NCI-H1436 (cell line): ENCODE results near the gene SLC9A9.
"Not testable (repeated sequence)": the region's sequence is repeated elsewhere in the genome, so short reads cannot be mapped to it uniquely, and the experiment has no call there.

Experiments used
- DNase-seq: peaks from one replicate; lab custom pipeline; 2025; lab: John Stamatoyannopoulos, UW

Gene SLC9A9

DNA sequence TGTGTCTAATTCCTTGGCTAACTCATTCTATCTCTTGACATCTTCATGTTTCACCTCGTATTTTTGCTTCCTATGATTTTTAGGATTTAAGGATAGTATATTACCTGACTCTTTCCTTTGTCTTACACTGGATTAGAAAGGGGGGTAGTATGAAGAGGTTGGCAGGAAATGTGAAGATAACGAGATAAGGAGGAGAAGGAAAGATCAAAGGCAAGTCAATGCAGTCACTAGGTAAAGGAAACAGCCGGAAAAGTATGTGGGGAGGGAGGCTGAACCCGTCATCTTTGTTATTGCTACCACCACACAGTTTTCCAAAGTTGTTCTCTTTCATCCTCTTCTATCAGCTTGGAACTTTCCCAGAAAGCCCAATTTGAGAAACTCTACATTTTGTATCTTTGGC is 90.6 kb downstream of the SLC9A9 start:
- DNase-seq = no peak

DNA sequence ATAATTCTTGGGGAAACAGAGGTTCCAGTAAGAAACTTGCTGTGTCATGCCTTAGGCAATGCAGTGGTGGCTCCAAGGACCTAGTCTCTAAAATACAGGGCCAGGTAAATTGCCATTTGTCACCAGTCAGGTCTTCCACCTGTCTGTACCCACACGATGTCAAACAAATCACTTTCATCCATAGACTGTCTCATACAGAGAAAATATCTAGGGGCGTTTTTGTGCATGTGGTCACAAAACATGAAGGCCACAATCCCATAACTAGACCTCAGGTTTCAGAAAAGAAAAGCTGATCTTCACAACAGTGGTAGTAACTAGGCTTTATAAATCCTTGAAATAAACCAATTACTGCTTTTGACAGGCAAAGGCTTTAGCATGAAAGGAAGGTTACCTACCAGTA is 92.3 kb downstream of the SLC9A9 start:
- no peak for DNase-seq

DNA sequence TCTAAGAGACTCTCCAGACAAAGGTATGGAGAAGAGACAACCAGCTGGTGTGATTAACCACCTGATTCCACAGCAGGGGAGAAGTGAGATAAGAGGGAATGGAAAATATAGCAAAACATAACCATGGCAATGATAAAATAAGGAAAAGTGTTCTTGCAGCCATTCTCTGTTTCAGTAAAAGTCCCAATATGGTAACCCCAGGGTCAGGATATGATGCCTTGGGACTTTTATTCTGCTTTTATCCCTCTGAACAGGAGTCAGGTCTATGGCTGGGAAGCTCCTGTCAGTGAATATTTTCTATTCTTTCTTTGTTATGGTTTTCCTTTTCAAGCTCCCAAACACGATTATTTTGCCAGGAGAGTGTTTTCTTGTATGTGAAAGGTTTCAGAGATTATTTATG is 94.2 kb downstream of the SLC9A9 start:
- DNase-seq = no peak

DNA sequence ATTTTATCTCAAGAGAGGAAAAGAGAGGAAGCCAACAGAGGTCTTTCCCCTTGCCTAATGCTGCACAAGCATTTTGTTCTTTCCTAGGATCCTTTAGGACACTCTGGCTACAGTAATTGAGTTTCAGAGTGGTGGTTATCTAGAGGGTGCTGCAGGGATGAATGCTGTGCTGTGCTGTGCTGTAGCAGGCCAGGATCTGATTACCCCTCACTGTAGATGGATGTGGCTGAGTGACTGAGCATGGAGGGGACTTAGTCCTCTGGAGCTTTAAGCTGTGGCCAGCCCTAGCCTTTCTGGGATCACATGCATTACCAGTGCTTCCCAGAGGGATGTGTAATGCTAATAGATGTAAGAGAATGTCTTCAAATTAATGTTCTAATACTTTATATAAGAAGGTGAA is 94.8 kb downstream of the SLC9A9 start:
- no peak for DNase-seq

DNA sequence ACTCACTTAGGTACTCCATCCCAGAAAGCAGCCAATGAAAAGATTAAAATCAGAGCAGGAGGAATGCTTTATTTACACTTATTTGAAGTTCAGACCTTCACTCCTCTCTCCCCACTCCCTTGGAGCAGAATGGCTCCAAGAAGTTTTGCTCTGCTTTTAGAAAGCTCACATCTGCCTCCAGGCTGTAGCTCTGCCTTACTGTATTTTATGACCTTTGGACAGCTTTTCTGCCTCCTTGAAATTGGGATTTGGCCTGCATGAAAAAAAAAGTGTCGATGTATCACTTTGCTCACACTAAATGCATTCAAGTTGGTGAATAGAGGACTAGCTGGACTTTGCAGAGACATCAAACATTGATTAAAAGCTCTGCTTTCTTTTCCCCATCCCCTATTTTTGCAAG is 95.3 kb downstream of the SLC9A9 start:
- no peak for DNase-seq

DNA sequence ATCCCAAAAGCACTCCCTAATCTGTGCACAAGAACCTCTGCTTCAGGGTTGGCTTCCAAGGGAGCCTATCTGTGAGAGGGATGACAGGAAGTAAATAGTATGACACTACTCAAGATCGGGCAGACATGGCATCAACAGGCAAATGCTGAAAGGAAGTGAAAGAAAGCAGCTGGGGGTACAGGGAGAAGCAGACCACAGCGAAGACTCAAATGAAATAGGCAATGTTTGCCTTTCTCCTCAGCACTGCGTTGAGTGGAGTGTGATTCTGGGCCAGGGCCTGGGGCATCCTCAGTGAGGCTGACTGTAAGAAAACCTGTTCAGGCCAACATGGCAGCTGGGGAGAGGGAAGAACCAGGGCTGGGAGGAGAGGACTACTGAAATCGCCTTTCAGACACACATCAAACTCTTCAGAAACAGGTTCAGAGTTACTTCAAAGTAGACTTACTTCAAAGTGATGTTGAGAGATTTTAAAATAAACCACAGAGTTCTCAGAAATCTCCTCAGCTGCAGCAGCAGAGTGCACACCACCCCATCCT is 96.6 kb downstream of the SLC9A9 start:
- no peak for DNase-seq

DNA sequence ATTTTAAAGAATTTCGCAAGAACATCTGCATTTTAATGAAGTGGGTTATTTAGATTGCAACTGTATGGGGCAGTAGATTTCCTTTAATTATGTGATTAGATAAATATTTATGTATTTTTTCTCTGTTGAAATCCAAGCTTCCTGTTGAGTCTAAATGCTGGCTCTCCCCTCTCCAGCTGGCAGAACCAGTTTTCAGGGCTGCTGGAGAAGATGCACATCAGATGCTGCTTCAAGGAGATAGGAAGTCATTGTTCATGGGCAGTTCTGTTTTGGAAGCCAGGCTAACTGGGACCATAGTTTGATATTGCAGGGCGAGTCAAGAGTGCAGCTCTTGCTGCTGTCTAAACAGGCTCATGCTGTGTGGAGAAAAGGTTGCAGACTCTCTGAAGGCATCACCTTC is 97.4 kb downstream of the SLC9A9 start:
- DNase-seq = no peak

DNA sequence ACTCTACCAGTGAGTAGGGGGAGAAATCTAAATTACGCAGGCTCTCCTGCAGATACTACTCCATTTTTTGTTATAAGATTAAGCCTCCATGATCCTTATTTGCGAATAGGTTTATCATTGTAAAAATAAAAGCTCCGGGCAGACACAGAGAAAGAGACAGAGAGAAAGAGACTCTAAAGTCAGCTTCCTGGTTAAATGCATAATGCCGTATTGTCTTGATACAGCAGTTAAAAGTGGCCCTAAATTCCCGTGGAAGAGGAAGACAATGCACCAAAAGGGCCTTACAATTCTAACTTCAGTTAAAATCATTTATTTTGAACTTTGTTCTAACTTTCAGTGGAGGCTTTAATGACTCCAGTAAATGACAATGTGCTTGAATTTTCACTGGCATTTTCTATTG is 98.3 kb downstream of the SLC9A9 start:
- no peak for DNase-seq

DNA sequence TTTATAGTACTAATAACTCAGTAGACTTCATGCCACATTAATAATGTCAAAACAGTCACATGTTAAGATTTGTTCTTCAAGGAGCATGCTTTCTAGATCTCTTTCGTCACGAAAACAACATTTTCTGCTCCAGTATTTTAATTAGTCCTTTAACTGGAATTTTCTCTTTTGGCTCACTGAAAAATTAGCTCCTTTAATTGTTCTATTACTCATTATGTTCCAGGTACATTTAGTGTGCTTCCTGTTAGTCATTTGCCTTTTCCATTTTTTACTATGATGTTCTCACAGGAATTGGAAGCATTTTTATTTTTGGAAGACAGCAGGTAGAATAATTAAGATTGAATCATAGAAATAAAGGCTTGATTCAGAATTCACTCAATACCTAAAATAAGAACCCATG is 111.2 kb downstream of the SLC9A9 start:
- no peak for DNase-seq

DNA sequence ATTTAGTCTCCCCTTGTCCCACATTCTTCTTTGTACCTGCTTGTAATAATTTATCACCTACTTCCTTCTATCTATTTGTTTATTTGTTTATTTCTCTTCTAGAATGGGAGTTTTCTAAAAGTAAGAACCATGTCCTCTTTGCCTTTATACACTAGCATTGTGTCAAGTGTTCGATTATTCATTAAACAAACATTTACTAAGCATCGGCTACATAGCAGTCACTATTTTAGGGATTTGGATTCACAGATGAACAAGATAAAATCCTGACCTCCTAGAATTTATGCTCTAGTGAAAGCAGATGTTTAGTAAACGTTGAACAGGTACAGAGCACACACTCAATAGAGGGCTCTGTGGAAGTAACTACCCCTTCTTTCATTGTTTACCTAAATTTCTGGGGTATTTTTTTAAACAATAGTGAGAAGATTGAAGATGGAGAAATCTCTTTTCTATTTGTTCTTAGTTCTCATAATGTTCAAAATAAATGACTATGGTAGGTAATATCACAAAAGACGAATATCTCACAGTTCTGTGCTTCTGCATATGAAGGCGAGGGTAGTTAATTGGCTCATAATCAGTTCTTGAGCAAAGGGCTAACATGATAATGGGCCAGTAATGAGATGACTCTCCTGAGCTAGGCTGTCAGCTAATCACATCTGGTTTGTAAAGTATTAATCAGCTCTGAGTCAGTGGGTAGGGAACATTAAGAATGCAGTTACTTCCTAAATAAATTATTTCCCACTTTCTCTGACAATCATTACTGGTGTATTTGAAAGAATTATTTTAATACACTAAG is 111.9 kb downstream of the SLC9A9 start:
- no peak for DNase-seq

DNA sequence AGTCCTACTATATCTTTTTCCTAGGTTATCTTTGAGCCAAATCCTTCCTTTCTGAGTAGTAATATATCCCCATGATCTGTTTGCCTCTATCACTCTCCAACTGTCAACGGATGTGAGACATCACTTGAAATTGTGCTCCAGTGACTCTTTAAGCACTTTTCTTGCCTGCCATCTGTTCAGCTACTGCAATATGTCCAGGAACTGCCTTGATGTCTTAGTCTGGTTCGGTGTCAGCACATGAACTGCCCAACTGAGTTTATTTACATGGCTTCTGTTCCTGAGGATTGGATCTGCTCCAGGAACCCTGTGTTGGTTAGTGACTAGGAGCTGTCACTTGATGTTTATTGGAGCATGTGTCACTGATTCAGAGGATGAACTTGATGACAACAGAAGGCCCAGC is 116.5 kb downstream of the SLC9A9 start:
- DNase-seq = no peak

DNA sequence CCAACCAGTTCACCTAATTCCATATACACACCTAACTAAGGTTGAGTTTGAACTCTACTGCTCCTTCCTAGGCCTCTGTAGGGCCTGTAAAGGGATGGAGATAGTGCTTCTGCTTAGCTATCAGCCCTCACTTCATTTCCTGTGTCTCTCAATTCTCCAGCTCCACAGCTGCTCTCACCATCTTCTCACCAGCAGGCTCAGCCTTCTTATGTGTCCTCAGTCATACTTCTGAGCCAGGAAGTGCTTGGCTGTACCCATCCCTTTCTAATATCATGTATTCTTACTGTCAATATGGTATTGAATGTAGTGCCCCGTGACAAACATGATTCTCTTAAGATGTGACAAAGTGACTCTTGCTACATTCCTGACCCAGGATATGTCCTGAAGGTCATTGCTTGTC is 116.9 kb downstream of the SLC9A9 start:
- no peak for DNase-seq

DNA sequence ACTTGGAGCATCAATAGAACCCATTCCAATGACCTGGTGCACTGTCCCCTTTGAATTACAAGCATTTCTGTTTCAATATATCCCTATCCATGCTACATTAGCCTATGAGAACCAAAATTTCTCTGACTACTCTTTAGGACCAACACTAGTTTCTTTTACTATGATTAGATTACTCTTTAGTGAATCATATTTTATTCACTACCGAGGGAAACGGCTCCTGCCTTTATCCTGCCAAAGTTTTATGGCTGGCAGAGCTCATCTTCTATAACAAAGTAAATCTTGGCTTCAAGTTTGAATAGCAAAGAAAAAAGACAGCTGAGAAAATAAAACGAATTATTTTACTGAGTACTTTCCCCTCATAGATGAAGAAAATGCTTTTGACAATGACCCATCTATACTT is 120.9 kb downstream of the SLC9A9 start:
- no peak for DNase-seq

DNA sequence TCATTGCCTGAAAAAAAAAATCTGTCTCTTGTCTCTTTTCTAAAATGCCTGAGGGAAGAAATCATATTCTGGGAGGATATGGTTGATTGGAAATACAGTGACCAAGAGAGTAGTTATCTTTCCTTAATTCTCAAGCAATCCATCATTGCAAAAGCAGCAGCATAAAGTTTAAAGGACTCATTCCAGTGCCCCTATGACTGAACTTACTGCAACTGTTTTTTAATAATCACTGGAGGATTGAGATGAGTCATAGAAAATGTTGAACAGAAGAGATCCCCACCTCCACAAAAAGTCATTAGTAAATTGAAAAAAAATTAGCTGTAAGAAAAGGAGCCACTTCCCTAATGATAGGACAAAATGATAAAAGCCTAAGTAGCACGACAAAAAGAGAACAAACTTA is 121.5 kb downstream of the SLC9A9 start:
- DNase-seq = no peak

DNA sequence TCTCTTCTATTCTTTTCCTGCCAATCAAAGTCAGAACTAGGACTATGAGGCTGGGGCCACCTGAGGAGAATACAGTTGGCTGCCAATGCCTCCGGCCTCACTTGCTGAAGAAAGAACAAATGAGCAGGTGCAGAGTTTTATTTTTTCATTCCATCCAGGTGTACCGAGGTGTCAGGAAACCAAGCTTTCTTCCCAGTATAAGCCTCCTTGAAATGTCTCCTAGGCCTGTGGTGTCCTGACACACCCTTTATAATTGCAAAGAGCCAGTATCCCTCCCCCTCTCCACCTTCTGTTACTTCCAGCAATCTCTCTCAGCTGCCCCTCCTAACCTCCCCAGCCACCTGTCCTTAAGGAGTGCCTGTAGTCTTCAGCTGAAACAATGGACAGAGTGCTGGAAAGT is 127.9 kb downstream of the SLC9A9 start:
- DNase-seq = no peak

DNA sequence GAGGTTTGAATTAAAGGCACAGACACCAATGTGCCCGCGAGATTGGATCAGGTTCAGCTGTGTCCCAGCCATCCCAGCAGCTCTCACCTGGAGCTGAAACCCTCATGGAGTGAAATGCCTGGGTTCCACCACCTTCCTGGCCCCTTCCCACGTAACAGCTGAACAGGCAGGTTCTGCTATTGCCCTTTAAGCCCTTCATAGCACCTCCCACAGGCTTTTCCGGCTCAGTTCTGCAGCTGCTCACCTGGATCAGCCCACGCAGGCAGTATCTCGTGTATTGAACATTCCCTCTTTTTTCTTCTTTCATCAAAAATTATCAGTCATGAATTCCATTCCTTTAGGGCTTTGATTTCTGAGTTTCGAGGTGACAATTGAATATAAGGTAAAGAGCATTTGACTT is 129.8 kb downstream of the SLC9A9 start:
- no peak for DNase-seq

DNA sequence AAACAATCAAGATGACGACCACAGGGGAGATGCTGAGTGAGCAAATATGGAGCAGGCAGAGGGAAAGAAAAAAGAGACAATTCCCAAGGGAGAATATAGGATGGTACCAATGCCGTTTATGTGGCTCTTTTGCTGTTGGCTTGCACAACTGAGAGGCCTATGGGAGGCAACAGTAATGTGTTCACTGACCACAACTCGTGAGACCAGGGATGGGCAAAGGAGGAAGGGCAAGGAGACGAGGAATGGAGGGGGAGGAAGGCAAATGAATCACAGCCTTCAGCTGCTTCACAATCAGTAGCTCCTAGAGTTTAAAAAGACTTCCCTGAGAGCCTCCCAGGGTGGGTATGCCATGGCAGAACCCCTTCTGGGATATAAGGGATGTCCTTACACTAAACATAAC is 131.5 kb downstream of the SLC9A9 start:
- DNase-seq = no peak

DNA sequence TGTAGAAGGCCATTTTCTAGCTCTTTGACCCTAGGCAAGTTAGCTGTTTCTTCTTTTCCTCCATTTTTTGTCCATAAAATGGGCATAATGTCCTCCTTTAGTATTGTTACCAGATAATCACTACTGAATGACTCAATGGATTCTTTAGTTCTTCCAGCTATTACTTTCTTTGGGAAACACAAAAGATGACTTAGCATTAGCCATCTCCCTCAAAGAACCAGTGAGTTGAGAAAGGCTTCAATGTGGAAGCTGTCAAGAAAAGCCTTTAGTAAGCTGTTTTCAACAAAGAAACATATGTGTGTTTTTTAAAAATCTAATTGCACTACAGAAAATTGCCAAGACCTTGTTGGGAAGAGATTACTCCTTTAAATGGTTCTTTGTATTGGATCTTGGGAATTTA is 135.7 kb downstream of the SLC9A9 start:
- DNase-seq = no peak

DNA sequence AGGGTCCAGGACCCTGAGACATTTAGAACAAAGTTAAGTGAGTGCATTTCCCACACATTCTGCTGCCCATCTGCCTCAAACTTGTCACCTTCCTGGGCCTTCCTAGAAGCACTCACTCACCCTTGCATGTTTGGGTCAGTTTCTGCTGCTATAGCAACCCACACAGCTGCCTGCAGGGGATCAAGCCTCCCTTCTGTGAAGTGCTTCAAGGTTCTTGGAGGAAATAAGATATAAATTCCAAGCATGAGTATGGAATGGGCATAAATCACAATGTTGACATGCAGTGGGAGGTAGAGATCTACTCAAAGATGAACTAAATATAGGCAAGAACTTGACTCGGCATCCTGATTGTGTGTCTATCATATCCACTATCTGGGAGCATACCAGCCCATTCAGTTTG is 140.4 kb downstream of the SLC9A9 start:
- no peak for DNase-seq

DNA sequence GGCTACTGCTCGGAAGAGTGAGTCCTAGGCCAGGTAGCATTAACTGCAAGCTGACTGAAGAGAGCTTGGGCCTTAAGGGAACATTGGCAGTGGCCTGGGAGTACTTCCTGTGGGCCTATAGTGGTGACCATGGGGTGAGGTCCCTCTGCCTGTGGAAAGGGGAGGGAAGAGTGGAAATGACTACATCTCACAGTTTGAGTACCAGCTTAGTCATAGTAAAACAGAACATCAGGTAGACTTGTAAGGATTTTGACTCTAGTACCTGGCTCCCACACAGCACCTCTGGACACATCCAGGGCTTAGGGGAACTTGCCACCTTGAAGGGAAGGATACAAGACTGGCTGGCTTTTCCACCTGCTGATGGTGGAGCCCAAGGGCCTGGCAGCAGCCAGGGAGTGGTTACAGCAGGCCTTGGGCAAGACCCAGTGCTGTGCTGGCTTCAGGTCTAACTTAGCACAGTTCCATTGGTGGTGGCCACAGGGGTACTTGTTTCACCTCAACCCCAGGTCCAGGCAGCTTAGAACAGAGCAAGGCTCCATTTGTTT is 147.8 kb downstream of the SLC9A9 start:
- no peak for DNase-seq

DNA sequence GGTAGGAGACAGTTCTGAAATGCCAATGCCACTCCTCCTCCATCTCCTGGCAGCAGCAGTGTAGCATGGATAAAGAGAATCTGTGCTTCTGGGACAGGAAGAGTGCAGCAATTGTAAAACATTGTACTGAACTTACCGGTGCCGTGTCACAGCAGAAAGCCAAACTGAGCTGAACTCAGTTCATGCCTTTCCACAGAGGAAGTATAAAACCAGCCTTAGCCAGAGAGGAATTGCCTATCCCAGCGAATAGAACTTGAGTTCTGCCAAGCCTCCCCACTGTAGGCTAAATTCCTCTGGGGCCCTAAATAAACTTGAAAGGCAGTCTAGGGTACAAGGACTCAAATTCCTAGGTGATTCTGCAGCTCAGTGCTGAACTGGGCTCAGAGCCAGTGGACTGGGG is 148.8 kb downstream of the SLC9A9 start:
- DNase-seq = no peak

DNA sequence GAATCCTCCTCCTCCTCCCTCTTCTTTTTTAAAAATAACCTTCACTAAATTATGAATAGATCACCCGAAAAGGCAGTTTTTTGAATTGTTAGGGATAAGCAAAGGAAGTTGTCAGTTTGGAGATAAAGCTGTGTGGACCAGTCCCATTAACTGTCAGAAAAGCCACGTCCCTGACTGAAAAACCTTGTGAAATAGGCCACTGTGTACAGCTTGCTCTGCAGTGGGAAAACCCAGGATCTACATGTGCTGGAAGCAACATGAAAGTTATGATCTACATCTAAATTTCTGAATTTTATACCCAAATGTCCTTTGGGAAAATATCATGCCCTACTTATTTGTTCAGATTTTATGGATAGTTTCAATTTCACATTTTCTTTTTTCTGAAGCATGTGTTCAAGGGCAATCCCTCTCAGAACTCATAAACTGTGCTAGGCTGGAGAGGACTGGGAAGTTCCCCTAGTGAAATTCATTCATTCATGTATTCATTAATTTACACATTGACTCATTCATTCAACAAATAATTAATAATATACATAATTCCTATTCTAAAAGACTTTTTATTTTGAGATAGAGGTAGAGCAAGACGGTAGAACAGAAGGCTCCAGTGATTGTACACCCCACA is 149.5 kb downstream of the SLC9A9 start:
- no peak for DNase-seq

DNA sequence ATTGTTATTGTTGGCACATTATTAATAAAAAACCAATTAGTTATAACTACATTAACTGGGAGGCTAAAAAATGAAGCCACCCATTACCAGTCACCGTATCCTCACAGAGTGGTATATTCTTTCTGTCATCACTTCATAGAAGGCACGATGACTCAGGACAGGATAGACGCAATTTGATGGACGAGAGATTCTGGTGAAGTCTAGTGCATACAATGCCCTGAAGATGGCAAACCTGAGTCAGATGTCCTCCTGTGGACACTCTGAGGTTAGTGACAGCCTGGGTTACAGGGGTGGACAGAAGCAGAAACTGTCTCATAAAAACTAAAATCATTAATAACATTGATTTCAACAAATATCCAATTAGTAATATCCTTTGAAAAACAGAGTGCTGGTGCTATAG is 150.3 kb downstream of the SLC9A9 start:
- DNase-seq = no peak

DNA sequence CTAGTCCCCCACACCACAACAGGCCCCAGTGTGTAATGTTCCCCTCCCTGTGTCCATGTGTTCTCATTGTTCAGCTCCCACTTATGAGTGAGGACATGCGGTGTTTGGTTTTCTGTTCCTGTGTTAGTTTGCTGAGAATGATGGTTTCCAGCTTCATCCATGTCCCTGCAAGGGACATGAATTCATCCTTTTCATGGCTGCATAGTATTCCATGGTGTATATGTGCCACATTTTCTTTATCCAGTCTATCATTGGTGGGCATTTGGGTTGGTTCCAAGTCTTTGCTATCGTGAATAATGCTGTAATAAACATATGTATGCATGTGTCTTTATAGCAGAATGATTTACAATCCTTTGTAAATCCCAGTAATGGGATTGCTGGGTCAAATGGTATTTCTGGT is 152.9 kb downstream of the SLC9A9 start:
- DNase-seq = not testable (repeated sequence)
